Measurements from ENCODE around the gene CSNK2A1. TPM values are rescaled to one million over a fixed set of nuclear protein-coding genes. Genes with fewer than 3 reads are reported as not detected.
A peak's percentile ranks its signal among the peaks of the same experiment; 100 is the strongest.

Gene CSNK2A1
- total and polyA plus RNA-seq, 4 donors = 17.0 to 60.3 (median 39.7) TPM

GRCh38 chr20:469746-470490, 73.7 kb downstream of the CSNK2A1 start:
- 66% methylated on average over 8 of the region's 8 CpGs for WGBS
- no peaks in the 10 kb centered on the region for H3K27me3 ChIP-seq (ENCODE audit: control insufficient read depth in 4 of 4, insufficient read depth in 4 of 4, low read length in 3 of 4)
- H3K27ac ChIP-seq (ENCODE audit: low read depth in 1 of 2, low read length in 2 of 2) = no peak overlapping the region
- no peaks in the 10 kb centered on the region for H3K36me3 ChIP-seq (ENCODE audit: control insufficient read depth in 4 of 4, insufficient read depth in 3 of 4, low read depth in 1 of 4, low read length in 3 of 4)
- no peak for DNase-seq (ENCODE audit: low spot score)
- peaks cover 0 to 8% (median 4%) of the 10 kb centered on the region in 4 donors for H3K4me1 ChIP-seq (ENCODE audit: control insufficient read depth in 4 of 4, insufficient read depth in 4 of 4, low read length in 3 of 4)
- H3K4me3 ChIP-seq (ENCODE audit: low read depth in 1 of 3, low read length in 3 of 3) = no peak overlapping the region
- H3K9ac ChIP-seq (ENCODE audit: low read depth in 1 of 2, low read length in 2 of 2) = no peak overlapping the region
- peaks cover 0 to 10% (median 3%) of the 10 kb centered on the region in 4 donors for H3K9me3 ChIP-seq (ENCODE audit: control insufficient read depth in 4 of 4, low read length in 3 of 4)
- TF ChIP-seq ZBTB33 (IDR thresholded peaks at IDR 0.05) = no peak
- no peak for TF ChIP-seq NR2F2 (IDR thresholded peaks at IDR 0.05)
- no peak for TF ChIP-seq YY1 (IDR thresholded peaks at IDR 0.05)
- TF ChIP-seq HNF4A (conservative IDR thresholded peaks at IDR 0.05) = peak in 1 of 2 donors; percentile 35
- TF ChIP-seq HNF4G (IDR thresholded peaks at IDR 0.05) = no peak
- peak in 1 of 2 donors; percentile 14 for TF ChIP-seq RAD21 (IDR thresholded peaks at IDR 0.05)
- peak in 1 of 2 donors; percentile 20 for TF ChIP-seq RXRA (IDR thresholded peaks at IDR 0.05)
- TF ChIP-seq JUND (IDR thresholded peaks at IDR 0.05) = no peak
- no peak for TF ChIP-seq ATF3 (IDR thresholded peaks at IDR 0.05)
- TF ChIP-seq SP1 (IDR thresholded peaks at IDR 0.05) = peak; percentile 49
- no peak for TF ChIP-seq TAF1 (conservative IDR thresholded peaks at IDR 0.05)
- no peak for TF ChIP-seq REST (IDR thresholded peaks at IDR 0.05)
- TF ChIP-seq GABPA (IDR thresholded peaks at IDR 0.05 in 1 of 2, conservative IDR thresholded peaks at IDR 0.05 in 1 of 2) = no peak

GRCh38 chr20:467755-468154, 75.8 kb downstream of the CSNK2A1 start:
- peaks cover 0 to 7% (median 3%) of the 10 kb centered on the region in 4 donors for H3K9me3 ChIP-seq (ENCODE audit: control insufficient read depth in 4 of 4, low read length in 3 of 4)
- DNase-seq (ENCODE audit: low spot score) = no peak
- TF ChIP-seq CTCF (IDR thresholded peaks at IDR 0.05; ENCODE audit: low read depth, low read length, missing input control) (no peak), EGR1 (IDR thresholded peaks at IDR 0.05; ENCODE audit: low read depth in 2 of 2) (no peak)

More at GRCh38 chr20:467755-468154, 75.8 kb downstream of the CSNK2A1 start:
- Histone ChIP-seq H3K4me1 (ENCODE audit: control insufficient read depth in 4 of 4, insufficient read depth in 4 of 4, low read length in 3 of 4) (peaks cover 0 to 10% (median 6%) of the 10 kb centered on the region in 4 donors), H3K4me3 (ENCODE audit: low read depth in 1 of 3, low read length in 3 of 3) (no peak overlapping the region), H3K27ac (ENCODE audit: low read depth in 1 of 2, low read length in 2 of 2) (no peak overlapping the region), H3K27me3 (ENCODE audit: control insufficient read depth in 4 of 4, insufficient read depth in 4 of 4, low read length in 3 of 4) (no peaks in the 10 kb centered on the region), H3K9ac (ENCODE audit: low read depth in 1 of 2, low read length in 2 of 2) (no peak overlapping the region), H3K36me3 (ENCODE audit: control insufficient read depth in 4 of 4, insufficient read depth in 3 of 4, low read depth in 1 of 4, low read length in 3 of 4) (no peaks in the 10 kb centered on the region)
- 88% methylated on average over 7 of the region's 7 CpGs for WGBS
